ENCODE data around the gene MDP1.

Gene MDP1

DNA sequence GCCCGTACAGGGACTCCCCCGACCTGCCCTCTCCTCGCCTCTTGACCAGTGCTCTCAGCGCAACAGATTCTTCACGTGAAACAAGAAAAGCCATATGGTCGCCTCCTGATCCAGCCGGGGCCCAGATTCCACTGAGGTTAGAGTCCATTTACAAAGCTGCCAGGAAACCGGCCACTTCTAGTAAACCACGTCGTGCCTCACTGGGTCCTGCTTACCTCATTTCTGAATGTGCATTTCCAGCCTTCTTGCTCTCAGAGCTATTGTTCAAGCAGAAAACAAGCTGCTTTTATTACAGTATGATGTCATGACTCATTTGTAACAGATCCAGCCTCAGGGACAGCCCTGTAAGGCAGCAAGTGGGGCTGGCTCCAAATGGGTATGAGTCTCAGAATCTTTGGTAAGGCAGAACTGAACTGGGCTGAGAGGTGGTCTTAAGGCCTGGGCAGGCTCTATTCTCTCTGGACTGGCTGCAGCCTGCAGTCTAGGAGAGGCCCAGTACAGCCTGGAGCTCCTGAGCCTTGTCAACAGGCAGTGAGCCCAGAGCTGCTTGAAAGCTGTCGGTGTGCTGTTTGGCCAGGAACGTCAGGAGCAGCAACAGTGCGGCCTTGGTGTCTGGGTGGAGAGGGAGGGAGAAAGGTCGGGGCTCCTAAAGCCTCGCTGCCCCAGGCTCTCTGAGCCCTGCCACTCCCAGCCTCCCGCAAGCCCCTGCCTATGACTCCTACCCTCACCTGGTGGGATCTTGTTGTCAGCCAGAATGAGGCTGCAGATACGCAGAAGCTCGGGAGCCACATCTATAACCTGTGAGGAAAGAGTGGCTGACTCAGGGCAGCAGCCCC lies 35.7 kb downstream of the MDP1 start:
- no peak for DNase-seq

DNA sequence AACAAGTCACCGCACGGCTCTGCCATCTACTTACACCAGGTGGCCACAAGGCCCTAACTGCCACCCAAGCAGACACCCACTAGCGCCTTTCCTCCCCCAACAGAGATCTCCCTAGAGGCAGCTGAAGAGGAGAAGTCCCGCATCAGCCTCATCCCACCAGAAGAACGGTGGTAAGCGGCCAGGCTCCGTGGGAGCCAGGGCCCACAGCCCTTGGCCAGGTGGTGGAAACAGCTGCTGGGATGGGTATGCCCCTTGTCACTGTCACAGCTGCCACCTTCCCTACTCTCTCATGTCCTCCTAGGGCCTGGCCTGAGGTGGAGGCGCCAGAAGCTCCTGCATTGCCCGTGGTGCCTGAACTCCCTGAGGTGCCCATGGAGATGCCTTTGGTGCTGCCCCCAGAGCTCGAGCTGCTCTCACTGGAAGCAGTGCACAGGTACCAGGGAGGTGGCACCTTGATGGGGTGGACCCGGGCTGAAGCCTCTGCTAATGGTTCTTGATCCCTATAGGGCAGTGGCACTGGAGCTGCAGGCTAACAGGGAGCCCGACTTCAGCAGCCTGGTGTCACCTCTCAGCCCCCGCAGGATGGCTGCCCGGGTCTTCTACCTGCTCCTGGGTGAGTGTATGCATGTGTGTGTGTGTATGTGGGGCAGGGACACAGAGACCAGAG lies 36.4 kb downstream of the MDP1 start:
- no peak for DNase-seq

DNA sequence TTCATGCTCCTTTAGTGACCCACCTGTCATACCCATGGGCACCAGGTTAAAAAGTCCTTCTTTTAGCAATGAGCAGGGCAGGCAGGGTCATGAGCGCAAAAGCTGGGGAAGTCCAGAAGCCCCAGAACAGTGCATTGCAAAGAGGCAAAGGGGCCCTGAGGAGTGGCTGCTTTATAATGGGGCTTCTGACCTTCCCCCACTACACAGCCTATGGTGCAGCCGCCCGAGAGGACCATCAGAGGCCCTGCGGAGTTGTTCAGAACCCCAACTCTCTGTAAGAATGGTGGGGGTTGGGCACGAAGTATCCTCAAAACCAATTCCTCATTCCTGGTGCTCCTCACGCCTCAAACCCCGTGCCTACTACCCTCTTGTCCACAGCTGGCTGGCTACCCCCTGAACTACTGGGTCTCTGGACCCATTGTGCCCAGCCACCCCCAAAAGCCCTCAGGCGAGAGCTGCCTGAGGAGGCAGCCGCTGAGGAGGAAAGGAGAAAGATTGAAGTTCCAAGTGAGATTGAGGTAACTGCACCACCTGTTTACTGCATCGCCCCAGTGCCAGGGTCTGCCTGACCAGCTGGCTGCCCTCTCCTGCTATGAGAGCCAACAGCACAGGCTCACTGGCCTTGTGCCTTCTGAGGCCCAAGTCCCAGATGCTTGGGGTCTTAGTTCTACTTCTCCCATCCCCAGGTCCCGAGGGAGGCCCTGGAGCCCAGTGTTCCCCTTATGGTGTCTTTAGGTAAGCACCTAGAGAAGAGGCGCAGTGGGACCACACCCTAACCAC lies 37.3 kb downstream of the MDP1 start:
- no peak for DNase-seq

DNA sequence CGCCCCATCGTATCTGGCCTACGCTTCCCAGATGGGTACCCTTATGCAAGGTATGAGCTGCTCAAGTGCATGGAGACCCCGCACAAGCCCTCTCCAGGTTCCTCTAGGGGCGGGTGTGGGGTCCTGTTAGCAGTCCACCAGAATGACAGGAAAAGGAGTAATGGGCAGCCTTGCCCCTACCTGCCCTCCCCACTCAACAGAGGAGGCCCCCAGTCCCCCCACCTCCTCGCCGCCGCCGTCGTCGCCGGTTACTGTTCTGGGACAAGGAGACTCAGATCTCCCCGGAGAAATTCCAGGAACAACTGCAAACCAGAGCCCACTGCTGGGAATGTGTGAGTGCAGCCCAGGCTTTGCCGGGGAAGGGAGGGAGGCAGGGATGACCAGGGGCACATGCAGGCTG lies 38.0 kb downstream of the MDP1 start:
- no peak for DNase-seq

DNA sequence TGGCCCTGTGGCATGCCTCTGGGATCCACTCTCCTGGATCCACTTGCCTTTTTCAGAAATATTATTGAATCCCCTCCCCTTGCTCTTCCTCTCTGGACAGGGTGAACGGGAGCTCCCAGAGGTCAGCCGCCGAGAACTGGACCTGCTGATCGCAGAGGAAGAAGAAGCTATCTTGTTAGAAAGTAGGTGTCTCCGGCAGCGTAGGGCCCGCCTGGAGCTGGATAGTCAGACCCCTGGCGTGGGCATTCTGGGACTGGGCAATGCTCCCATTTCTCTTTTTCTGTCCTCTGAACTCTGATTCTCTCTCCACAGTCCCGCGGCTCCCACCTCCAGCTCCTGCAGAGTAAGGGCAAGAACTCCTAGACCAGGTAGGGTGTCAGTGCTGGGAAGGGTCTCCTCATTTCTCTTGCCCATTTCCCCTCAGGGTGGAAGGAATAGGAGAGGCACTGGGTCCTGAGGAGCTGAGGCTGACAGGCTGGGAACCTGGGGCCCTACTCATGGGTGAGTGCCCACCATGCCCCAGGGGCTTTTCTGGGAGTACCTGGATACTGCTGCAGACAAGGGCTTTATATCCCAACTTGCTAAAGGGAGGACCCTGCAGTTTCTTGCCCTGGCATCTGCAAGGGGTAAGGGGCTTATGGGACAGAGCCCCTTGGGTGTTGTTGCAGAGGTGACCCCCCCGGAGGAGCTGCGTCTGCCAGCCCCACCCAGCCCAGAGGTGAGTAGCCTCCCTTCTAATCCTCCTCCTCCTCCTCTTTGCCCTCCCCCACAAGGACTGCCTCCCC lies 38.6 kb downstream of the MDP1 start:
- DNase-seq, result no peak

DNA sequence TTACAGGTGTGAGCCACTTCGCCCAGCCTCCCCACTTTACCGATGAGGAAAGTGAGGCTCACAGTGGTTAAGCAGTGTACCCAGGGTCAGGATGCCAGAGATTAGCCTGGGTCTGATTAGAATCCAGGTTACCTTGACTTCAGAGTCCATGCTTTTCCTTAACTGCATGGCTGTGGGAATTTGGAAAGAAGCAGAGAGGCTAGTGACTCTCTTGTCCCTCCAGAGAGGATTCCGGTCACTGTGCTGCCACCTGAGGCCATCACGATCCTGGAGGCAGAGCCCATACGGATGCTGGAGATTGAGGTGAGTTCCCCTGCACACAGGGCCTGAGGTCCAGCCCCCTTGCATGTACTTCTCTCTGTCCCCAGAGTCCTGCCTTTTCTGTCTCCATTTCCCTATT lies 39.3 kb downstream of the MDP1 start:
- no peak for DNase-seq

DNA sequence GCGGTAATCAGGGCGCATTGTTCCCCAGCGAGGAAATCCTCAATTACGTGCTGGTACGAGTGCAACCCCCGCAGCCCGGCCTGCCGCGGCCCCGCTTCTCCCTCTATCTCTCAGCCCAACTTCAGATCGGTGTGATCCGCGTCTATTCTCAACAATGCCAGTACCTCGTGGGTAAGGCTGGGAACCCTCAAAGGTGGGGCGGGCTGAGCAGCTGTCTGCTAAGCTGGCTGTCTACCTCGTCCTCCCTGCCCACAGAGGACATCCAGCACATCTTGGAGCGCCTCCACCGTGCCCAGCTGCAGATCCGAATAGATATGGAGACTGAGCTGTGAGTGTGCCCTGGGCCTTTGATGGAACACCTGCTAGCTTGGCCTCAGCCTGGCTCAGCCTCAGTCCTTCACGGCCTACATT lies 43.0 kb downstream of the MDP1 start:
- no peak for DNase-seq

DNA sequence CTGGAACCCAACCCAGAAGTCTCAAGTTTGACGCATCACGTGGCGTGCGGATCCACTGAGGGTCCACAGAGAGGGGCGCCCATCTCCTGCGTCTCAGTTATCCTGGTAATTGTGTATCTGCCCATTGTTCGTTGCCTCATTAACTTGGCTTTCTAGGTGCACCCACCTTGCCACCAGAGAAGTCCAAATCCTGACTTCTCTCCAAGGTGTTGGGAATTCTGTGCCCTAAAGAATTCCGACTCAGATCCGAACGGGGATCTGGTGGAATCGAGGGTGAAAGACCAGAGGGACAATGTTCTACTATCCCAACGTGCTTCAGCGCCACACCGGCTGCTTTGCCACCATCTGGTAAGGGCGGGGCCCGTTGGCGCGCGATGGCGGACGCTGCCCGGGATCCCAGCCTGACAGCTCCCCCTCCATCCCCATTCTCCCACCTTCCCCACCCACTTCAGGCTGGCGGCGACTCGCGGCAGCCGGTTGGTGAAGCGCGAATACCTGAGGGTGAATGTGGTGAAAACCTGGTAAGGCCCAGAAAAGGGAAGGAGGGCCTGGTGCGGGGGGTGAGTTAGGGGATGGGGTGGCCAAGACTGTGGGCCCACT lies 43.5 kb downstream of the MDP1 start:
- peak; percentile 33 for DNase-seq

DNA sequence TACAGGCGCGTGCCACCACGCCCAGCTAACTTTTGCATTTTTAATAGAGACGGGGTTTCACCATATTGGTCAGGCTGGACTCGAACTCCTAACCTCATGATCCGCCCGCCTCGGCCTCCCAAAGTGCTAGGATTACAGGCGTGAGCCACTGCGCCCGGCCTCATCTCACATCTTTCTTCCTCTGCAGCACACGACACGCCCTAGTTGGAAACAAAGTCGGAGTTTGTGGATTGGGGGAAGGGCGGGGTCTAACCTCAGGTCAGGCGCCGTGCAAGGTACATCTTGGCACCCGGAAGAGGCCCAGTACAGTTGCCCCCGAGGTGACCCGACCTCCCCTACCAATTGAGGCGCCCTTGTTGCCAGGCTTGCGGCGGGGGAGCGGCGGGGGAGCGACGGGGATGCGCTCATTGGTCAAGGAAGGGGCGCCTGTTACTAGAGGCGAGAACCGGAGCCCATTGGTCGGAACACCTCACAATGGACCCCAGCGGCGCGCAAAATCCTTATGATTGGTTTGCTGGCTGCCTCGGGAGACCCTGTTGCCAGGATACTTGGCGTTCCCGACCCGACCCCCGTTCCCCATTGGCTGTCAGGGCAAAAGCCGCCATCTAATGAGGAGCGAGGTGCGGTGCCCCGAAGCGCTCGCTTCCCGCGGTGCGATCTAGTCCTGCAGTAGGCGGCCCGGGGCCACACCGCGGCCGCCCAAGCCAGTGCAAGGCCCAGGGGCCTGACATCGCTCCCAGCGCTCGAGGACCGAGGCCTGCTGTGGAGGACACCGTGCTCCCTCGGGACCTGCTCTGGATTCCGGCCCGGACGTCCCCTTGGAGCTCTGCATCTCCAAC lies 44.2 kb downstream of the MDP1 start, which contains the start of gene REC8:
TSS of gene REC8 (plus strand) at position 659 of the 839 bp plus-strand sequence. CDS start 473 bp downstream, outside the sequence.
- peak; percentile 98 for DNase-seq

DNA sequence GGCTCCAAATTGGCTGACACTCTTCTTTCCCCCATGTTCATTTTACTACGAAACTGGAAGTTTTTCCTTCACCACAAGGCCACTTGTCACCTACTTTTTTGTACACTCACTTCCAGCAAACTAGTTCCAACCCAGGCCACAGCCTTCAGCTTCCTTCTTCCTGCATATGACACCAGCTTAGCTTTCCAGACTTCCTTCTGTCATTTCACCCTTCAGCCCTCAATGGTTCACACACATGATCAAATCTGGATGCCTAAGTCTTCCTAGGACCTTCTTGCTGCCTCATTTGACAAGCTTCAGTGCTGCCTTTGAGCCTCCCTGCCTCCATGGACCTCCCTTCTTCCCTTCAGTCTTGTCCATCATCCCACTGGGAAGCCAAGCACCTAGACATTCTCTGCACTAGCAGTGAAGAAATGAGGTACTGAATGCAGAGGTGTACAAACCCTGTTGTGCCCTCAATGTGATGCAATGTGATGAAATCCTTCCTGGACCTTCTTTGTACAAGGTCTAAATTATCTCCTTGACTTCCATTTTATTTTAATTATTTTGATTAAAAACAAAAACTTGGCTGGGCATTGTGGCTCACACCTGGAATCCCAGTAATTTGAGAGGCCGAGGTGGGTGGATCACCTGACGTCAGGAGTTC lies 48.3 kb downstream of the MDP1 start:
- no peak for DNase-seq

DNA sequence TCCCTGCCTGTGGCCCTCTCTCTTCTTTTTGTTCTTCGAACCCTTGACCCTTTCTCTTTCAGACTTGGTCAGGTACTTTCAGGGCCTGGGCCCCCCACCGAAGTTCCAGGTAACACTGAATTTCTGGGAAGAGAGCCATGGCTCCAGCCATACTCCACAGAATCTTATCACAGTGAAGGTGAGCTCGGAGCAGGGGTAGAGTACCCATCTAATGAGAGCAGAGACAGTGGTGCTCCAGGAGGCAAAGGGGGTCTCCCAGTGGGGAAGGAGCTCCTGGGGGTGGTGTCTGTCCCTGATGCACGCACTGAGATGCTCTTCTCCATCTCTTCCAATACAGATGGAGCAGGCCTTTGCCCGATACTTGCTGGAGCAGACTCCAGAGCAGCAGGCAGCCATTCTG lies 50.1 kb downstream of the MDP1 start:
- no peak for DNase-seq

DNA sequence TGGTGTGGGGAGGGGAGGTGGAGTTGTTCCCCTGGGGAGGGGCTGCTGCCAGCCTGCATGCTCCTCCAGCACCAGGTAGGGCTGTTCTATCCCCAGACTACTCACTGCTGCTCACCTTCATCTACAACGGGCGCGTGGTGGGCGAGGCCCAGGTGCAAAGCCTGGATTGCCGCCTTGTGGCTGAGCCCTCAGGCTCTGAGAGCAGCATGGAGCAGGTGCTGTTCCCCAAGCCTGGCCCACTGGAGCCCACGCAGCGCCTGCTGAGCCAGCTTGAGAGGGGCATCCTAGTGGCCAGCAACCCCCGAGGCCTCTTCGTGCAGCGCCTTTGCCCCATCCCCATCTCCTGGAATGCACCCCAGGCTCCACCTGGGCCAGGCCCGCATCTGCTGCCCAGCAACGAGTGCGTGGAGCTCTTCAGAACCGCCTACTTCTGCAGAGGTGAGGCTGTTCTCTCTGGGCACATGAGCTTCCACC lies 51.3 kb downstream of the MDP1 start:
- no peak for DNase-seq
